Hepatocyte (in vitro differentiated cells): ENCODE results near the gene DIDO1. TPM values are rescaled to one million over a fixed set of nuclear protein-coding genes. Genes with fewer than 3 reads are reported as not detected.

Experiments used
- DNase-seq: peaks from one replicate; pipeline ENCODE4 v3.0.0-alpha.2; 2016; ENCODE audit warnings: low spot score
- H2AFZ ChIP-seq: fragments of 200-600 bp; sonication (generic); 2 replicates; pipeline ENCODE4 v1.6.0; 2016; ENCODE audit warnings: antibody characterized with exemption, mild to moderate bottlenecking
- H3K27ac ChIP-seq: fragments of 200-600 bp; sonication (generic); 2 replicates; pipeline ENCODE4 v1.5.1; 2016; ENCODE audit warnings: mild to moderate bottlenecking
- H3K27me3 ChIP-seq: fragments of 200-600 bp; sonication (generic); 2 replicates; pipeline ENCODE4 v1.6.1; 2016
- H3K36me3 ChIP-seq: fragments of 200-600 bp; sonication (generic); replicated peaks from 2 replicates; pipeline ENCODE4 v1.5.1; 2016; ENCODE audit warnings: low read depth; ENCODE audit not compliant: insufficient read depth
- H3K4me1 ChIP-seq: fragments of 200-600 bp; sonication (generic); 2 replicates; pipeline ENCODE4 v1.5.1; 2016; ENCODE audit warnings: mild to moderate bottlenecking, moderate library complexity; ENCODE audit not compliant: insufficient read depth
- H3K4me2 ChIP-seq: fragments of 200-600 bp; sonication (generic); 2 replicates; pipeline ENCODE4 v1.6.0; 2016
- H3K4me3 ChIP-seq: fragments of 200-600 bp; sonication (generic); 2 replicates; pipeline ENCODE4 v1.5.1; 2016; ENCODE audit warnings: mild to moderate bottlenecking
- H3K79me2 ChIP-seq: fragments of 200-600 bp; sonication (generic); 2 replicates; pipeline ENCODE4 v1.6.0; 2017; ENCODE audit warnings: mild to moderate bottlenecking
- H3K9me2 ChIP-seq: fragments of 200-600 bp; sonication (generic); replicated peaks from 2 replicates; pipeline ENCODE4 v1.6.0; 2017; ENCODE audit warnings: mild to moderate bottlenecking; ENCODE audit not compliant: insufficient read depth
- H3K9me3 ChIP-seq: fragments of 200-600 bp; sonication (generic); 2 replicates; pipeline ENCODE4 v1.5.1; 2016; ENCODE audit warnings: low read depth, mild to moderate bottlenecking
- H4K20me1 ChIP-seq: fragments of 200-600 bp; sonication (generic); 2 replicates; pipeline ENCODE4 v1.6.0; 2016; ENCODE audit warnings: mild to moderate bottlenecking; ENCODE audit not compliant: insufficient read depth, poor library complexity, severe bottlenecking
- CTCF ChIP-seq: fragments of 200-600 bp; sonication (generic); IDR thresholded peaks from 2 replicates; pipeline ENCODE4 v1.5.1; 2016; ENCODE audit warnings: antibody characterized with exemption, mild to moderate bottlenecking; ENCODE audit not compliant: poor library complexity
- EZH2 ChIP-seq: fragments of 200-600 bp; sonication (generic); IDR thresholded peaks from 2 replicates; pipeline ENCODE4 v1.6.1; 2016; ENCODE audit warnings: antibody characterized with exemption, mild to moderate bottlenecking, borderline replicate concordance
- EZH2phosphoT487 ChIP-seq: fragments of 200-600 bp; sonication (generic); IDR thresholded peaks from one replicate; pipeline ENCODE4 v1.6.1; 2018; ENCODE audit warnings: antibody characterized with exemption, mild to moderate bottlenecking, low read depth, moderate library complexity; ENCODE audit not compliant: unreplicated experiment, severe bottlenecking
- WGBS: methylation state at CpG from one replicate; pipeline ENCODE4 v1.1.6; 2016; ENCODE audit warnings: low lambda C conversion rate; ENCODE audit errors: missing lambda C conversion rate; 5-methylcytosine and 5-hydroxymethylcytosine counted together
- polyA plus RNA-seq: library from polyadenylated mRNA; unstranded; fragments of >200 nt; fragmentation: Nextera tagmentation; extraction: Ambion mirVana; gene quantifications from 2 replicates; pipeline ENCODE4 v1.2.1, GENCODE V29; 2016
- total RNA-seq: library from RNA; depleted of rRNA; stranded (reverse); fragments of >200 nt; gene quantifications from 2 replicates; pipeline ENCODE4 v1.2.3, GENCODE V29; 2014

The DIDO1 gene
- total and polyA plus RNA-seq, 2 experiments from 2014 or later: 26.5 to 31.6 TPM

GRCh38 chr20:62880935-62881661 is 45.2 kb downstream of the DIDO1 start:
- 96% methylated on average over 29 of the region's 45 CpGs for WGBS
- no peak overlapping the region for H2AFZ ChIP-seq
- no peak for DNase-seq
- no peak overlapping the region for H3K4me2 ChIP-seq
- H3K36me3 ChIP-seq: no peaks in the 10 kb centered on the region
- TF ChIP-seq EZH2: no peak
- no peak for TF ChIP-seq EZH2phosphoT487
- no peak for TF ChIP-seq CTCF
- H3K9me3 ChIP-seq: no peaks in the 10 kb centered on the region
- H3K79me2 ChIP-seq: no peaks in the 10 kb centered on the region
- no peak overlapping the region for H3K27ac ChIP-seq
- H3K27me3 ChIP-seq: no peaks in the 10 kb centered on the region
- no peaks in the 10 kb centered on the region for H3K9me2 ChIP-seq
- no peaks in the 10 kb centered on the region for H4K20me1 ChIP-seq
- no peaks in the 10 kb centered on the region for H3K4me1 ChIP-seq
- no peak overlapping the region for H3K4me3 ChIP-seq

GRCh38 chr20:62880147-62880934 is 46.0 kb downstream of the DIDO1 start:
- Histone ChIP-seq H3K4me2 (no peak overlapping the region), H4K20me1 (no peaks in the 10 kb centered on the region), H3K4me1 (no peaks in the 10 kb centered on the region), H3K27me3 (no peaks in the 10 kb centered on the region), H3K4me3 (no peak overlapping the region), H2AFZ (no peak overlapping the region), H3K9me3 (no peaks in the 10 kb centered on the region), H3K27ac (no peak overlapping the region), H3K79me2 (no peaks in the 10 kb centered on the region), H3K36me3 (no peaks in the 10 kb centered on the region), H3K9me2 (no peaks in the 10 kb centered on the region)
- whole genome bisulfite sequencing: 97% methylated on average over 22 of the region's 37 CpGs
- no peak for DNase-seq
- TF ChIP-seq EZH2phosphoT487: no peak
- TF ChIP-seq CTCF: no peak
- no peak for TF ChIP-seq EZH2

GRCh38 chr20:62879275-62880146 is 46.8 kb downstream of the DIDO1 start:
- H3K27ac ChIP-seq: no peak overlapping the region
- no peak for DNase-seq
- H3K79me2 ChIP-seq: no peaks in the 10 kb centered on the region
- no peaks in the 10 kb centered on the region for H3K9me3 ChIP-seq
- no peaks in the 10 kb centered on the region for H3K27me3 ChIP-seq
- H4K20me1 ChIP-seq: no peaks in the 10 kb centered on the region
- no peak overlapping the region for H3K4me3 ChIP-seq
- H3K36me3 ChIP-seq: no peaks in the 10 kb centered on the region
- no peak overlapping the region for H2AFZ ChIP-seq
- no peak overlapping the region for H3K4me2 ChIP-seq
- WGBS: 91% methylated on average over 60 of the region's 80 CpGs
- no peaks in the 10 kb centered on the region for H3K9me2 ChIP-seq
- TF ChIP-seq CTCF (no peak), EZH2 (no peak), EZH2phosphoT487 (no peak)
- H3K4me1 ChIP-seq: no peaks in the 10 kb centered on the region
